ENCODE measurements around the gene EFNB2.

The EFNB2 gene

DNA sequence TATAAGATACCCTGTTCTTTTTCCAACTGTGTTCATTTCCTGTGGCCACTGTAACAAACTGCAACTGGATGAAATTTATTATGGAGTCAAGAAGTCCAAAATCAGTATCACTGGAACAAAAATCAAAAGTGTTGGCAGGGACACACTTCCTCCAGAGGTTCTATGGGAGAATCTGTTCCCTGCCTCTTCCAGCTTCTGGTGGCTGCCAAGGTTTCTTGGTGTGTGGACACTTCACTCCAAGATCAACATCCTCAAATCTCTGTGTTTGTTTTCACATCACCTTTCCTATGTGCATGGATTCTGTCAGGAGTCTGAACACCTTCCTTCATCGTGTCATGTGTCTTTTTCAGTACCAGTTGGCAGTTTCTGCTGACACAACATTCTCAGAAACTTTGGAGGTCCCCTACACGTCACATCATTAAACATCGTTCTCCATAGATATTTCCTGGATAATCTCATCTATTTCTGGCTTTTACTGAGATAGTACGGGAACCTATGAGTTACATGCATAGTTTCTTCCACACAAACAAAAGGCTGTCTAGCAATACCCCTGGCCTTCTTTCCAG is 15.2 kb upstream of the EFNB2 start:
- Histone ChIP-seq H3K27ac (ENCODE audit: low read depth in 2 of 2, low read length in 2 of 2) (no peak overlapping the region), H3K27me3 (ENCODE audit: control insufficient read depth in 2 of 2, insufficient read depth in 2 of 2, low read length in 2 of 2) (no peaks in the 10 kb centered on the region), H3K4me1 (ENCODE audit: control insufficient read depth in 2 of 2, insufficient read depth in 2 of 2, low read length in 2 of 2) (no peaks in the 10 kb centered on the region), H3K9ac (ENCODE audit: low read depth in 1 of 2, low read length in 2 of 2) (no peak overlapping the region), H3K9me3 (ENCODE audit: control insufficient read depth in 2 of 2, low read length in 2 of 2) (no peaks in the 10 kb centered on the region), H3K36me3 (ENCODE audit: control insufficient read depth in 2 of 2, insufficient read depth in 2 of 2, low read length in 2 of 2) (peaks cover 33 to 34% of the 10 kb centered on the region in 2 donors), H3K4me3 (ENCODE audit: low read length in 2 of 2) (no peak overlapping the region)

DNA sequence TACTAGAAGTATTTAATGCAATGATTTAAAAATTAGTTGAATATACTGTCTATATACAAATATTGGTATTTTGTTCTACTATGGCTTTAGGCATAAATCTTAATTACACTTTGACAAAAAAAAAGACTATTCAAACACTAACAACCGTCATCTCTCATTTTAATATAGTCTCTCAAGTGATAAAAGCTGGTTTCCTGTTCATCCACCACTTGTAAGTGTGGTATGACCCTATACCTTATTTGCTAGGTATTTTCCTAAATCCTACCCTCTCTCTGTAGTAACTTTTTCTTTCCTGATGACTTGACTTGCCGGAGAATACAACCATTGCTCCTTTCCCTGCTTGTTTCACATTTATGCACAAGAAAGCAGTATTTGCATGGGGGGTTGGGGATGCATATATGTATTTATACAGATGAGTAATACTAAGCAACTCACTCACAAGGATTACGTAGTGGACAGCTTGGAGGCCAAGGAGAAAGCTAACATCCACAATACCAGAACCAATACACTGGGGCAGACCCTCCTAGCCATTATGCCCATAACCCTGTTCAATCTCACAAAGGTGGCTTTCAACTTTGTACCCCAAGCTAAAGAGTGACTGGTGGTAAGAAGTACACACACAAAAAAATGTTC is 12.7 kb upstream of the EFNB2 start:
- Histone ChIP-seq H3K4me3 (ENCODE audit: low read length in 2 of 2) (no peak overlapping the region), H3K27me3 (ENCODE audit: control insufficient read depth in 2 of 2, insufficient read depth in 2 of 2, low read length in 2 of 2) (no peaks in the 10 kb centered on the region), H3K4me1 (ENCODE audit: control insufficient read depth in 2 of 2, insufficient read depth in 2 of 2, low read length in 2 of 2) (no peaks in the 10 kb centered on the region), H3K9me3 (ENCODE audit: control insufficient read depth in 2 of 2, low read length in 2 of 2) (no peaks in the 10 kb centered on the region), H3K27ac (ENCODE audit: low read depth in 2 of 2, low read length in 2 of 2) (no peak overlapping the region), H3K9ac (ENCODE audit: low read depth in 1 of 2, low read length in 2 of 2) (no peak overlapping the region), H3K36me3 (ENCODE audit: control insufficient read depth in 2 of 2, insufficient read depth in 2 of 2, low read length in 2 of 2) (peaks cover 25 to 35% of the 10 kb centered on the region in 2 donors)

DNA sequence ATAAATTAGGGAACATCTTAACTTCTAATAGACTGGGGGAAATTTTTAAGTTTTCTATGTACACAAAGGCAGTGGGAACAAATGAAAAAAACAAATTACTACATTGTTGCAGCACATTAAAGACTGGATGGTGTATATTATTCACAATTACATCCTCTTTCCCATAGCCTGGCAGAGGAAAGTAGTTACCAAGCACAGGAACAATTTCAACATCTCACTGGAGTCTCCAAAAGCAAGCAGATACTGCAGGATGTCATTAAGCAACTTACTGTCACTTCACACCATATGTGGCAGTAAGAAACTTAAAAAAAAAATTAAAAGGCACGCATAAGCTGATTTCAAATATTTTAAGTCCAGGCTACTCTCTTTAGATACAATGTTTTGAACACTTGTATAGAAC is 6.4 kb upstream of the EFNB2 start:
- Histone ChIP-seq H3K4me3 (ENCODE audit: low read length in 2 of 2) (no peak overlapping the region), H3K9ac (ENCODE audit: low read depth in 1 of 2, low read length in 2 of 2) (no peak overlapping the region), H3K36me3 (ENCODE audit: control insufficient read depth in 2 of 2, insufficient read depth in 2 of 2, low read length in 2 of 2) (peaks cover 11 to 26% of the 10 kb centered on the region in 2 donors), H3K4me1 (ENCODE audit: control insufficient read depth in 2 of 2, insufficient read depth in 2 of 2, low read length in 2 of 2) (no peaks in the 10 kb centered on the region), H3K27ac (ENCODE audit: low read depth in 2 of 2, low read length in 2 of 2) (no peak overlapping the region), H3K27me3 (ENCODE audit: control insufficient read depth in 2 of 2, insufficient read depth in 2 of 2, low read length in 2 of 2) (no peaks in the 10 kb centered on the region), H3K9me3 (ENCODE audit: control insufficient read depth in 2 of 2, low read length in 2 of 2) (no peaks in the 10 kb centered on the region)

DNA sequence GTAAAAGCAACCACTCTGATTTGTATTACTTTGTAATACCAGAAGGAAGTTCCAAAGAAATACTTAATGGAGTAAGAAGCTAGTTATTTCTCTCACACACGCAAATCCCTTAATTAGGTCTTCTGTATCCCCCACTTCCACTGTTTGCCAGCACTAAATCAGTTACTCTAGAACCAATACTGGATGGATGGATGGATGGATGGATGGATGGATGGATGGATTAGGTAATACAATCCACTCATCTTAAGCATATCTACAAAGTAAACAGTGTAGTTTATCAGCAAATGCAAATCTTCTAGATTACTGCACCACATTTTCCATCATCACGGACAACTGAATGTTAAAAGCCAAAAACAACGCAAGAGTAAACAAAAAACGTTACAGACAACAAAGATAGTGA is 5.2 kb upstream of the EFNB2 start:
- Histone ChIP-seq H3K36me3 (ENCODE audit: control insufficient read depth in 2 of 2, insufficient read depth in 2 of 2, low read length in 2 of 2) (peaks cover 11 to 20% of the 10 kb centered on the region in 2 donors), H3K4me1 (ENCODE audit: control insufficient read depth in 2 of 2, insufficient read depth in 2 of 2, low read length in 2 of 2) (peaks cover 4% of the 10 kb centered on the region in 2 donors), H3K9ac (ENCODE audit: low read depth in 1 of 2, low read length in 2 of 2) (no peak overlapping the region), H3K9me3 (ENCODE audit: control insufficient read depth in 2 of 2, low read length in 2 of 2) (no peaks in the 10 kb centered on the region), H3K27me3 (ENCODE audit: control insufficient read depth in 2 of 2, insufficient read depth in 2 of 2, low read length in 2 of 2) (no peaks in the 10 kb centered on the region), H3K27ac (ENCODE audit: low read depth in 2 of 2, low read length in 2 of 2) (no peak overlapping the region), H3K4me3 (ENCODE audit: low read length in 2 of 2) (no peak overlapping the region)

DNA sequence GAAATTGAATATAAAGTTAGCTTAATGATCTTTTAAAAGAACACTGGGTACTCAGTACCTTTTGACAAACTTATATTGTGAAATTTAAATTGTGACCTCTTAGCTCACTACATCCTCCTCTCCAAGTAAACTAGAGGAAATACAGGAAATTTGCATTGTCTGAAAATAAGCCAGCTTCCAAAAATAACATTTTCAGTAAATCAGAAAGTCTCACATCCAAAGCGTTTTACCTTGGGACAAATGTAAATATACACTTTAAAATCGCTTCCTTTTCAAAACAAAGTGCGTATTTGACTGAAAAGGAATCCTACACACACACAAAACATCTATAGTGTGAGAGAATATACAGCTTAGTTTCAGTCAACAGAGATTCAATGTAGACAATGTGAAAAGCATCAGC is 2.1 kb upstream of the EFNB2 start:
- Histone ChIP-seq H3K4me1 (ENCODE audit: control insufficient read depth in 2 of 2, insufficient read depth in 2 of 2, low read length in 2 of 2) (peaks cover 4% of the 10 kb centered on the region in 2 donors), H3K36me3 (ENCODE audit: control insufficient read depth in 2 of 2, insufficient read depth in 2 of 2, low read length in 2 of 2) (peaks cover 2 to 5% of the 10 kb centered on the region in 2 donors), H3K4me3 (ENCODE audit: low read length in 2 of 2) (no peak overlapping the region), H3K27ac (ENCODE audit: low read depth in 2 of 2, low read length in 2 of 2) (no peak overlapping the region), H3K9me3 (ENCODE audit: control insufficient read depth in 2 of 2, low read length in 2 of 2) (no peaks in the 10 kb centered on the region), H3K27me3 (ENCODE audit: control insufficient read depth in 2 of 2, insufficient read depth in 2 of 2, low read length in 2 of 2) (peaks cover 0 to 1% of the 10 kb centered on the region in 2 donors), H3K9ac (ENCODE audit: low read depth in 1 of 2, low read length in 2 of 2) (no peak overlapping the region)

DNA sequence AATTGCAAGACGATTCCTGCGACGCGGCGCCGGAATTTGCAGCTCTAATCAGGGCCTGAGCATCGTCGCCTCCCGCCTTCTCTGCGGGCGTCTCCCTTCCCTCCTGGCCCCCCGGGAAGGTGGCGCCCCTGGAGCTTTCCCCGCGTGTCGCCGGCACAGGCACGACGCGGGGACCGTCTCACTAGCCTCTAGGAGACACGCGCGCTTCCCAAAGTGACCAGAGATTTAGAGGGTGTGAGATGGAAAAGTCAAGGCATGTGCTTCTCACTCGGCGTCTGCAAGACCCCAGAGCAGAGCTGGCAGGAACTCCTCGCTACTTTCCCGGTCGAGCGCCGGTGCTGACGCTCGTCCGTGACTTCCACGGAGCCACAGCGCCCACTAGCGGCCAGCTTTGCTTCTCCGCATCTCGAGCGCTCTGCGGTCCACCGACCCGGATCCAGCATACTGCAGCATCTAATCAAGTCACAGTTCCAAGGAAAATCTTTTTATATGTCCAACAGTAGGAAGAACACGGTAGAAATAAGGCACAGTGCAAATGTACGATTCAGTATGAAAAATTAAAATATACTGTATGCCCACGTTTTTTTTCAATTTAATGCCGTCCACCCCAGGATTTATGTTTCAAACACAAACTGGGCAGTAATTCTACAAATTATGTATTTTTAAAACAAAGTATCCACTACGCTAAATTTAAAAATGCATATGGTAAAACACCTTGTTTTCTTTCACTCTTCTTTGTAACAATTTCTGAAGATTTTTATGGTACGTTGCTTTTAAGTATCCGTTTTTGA is 977 bp upstream of the EFNB2 start:
- Histone ChIP-seq H3K9me3 (ENCODE audit: control insufficient read depth in 2 of 2, low read length in 2 of 2) (no peaks in the 10 kb centered on the region), H3K27ac (ENCODE audit: low read depth in 2 of 2, low read length in 2 of 2) (peak overlapping the region; percentile 58 to 66), H3K36me3 (ENCODE audit: control insufficient read depth in 2 of 2, insufficient read depth in 2 of 2, low read length in 2 of 2) (peaks cover 0 to 5% of the 10 kb centered on the region in 2 donors), H3K27me3 (ENCODE audit: control insufficient read depth in 2 of 2, insufficient read depth in 2 of 2, low read length in 2 of 2) (peaks cover 0 to 5% of the 10 kb centered on the region in 2 donors), H3K4me3 (ENCODE audit: low read length in 2 of 2) (peak overlapping the region; percentile 68 to 81), H3K4me1 (ENCODE audit: control insufficient read depth in 2 of 2, insufficient read depth in 2 of 2, low read length in 2 of 2) (peaks cover 6% of the 10 kb centered on the region in 2 donors), H3K9ac (ENCODE audit: low read depth in 1 of 2, low read length in 2 of 2) (peak overlapping the region; percentile 63 to 65)

DNA sequence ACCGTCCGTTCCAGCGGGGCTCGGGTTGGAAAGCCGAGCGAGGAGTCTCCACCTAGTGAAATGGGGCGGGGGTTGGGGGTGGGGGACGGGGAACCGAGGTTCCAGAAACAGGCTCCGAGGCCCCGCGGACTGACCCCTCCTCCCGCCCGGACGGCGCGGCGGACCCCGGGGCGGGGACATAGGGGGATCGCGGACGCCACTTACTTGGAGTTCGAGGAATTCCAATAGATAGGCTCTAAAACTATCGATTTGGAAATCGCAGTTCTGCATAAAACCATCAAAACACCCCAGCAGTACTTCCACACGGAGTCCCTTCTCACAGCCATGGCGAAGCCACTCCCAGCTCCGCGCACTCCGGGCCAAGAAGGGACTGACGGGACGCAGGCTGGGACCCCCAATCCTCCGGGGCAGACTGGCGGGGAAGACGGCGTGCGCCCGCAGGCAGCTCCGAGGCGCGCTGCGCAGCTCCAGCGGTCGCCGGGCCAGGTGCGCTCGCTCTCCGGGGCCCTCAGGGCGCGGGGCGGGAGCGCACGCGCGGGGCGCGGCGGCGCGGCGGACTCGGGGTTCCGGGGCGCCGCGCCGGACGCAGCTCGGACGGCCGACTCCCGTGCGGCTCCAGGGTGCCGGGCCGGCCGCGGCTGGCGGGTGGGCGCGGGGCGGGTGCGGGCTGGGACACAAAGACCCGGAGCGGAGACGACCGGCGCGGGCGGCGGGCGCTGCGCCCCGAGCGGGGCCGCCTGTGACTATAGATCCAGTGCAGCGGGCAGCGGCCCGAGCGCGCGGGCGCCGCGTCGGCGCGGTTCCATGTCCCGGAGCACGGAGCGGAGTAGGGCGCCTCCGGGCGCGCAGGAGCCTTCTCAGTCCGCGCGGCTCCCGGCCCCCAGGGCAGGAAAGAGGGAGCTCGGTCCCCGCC is 567 bp downstream of the EFNB2 start:
- H3K4me3 ChIP-seq (ENCODE audit: low read length in 2 of 2) = peak overlapping the region; percentile 68 to 83
- no peaks in the 10 kb centered on the region for H3K9me3 ChIP-seq (ENCODE audit: control insufficient read depth in 2 of 2, low read length in 2 of 2)
- H3K27me3 ChIP-seq (ENCODE audit: control insufficient read depth in 2 of 2, insufficient read depth in 2 of 2, low read length in 2 of 2) = peaks cover 0 to 5% of the 10 kb centered on the region in 2 donors
- peak overlapping the region; percentile 78 to 86 for H3K27ac ChIP-seq (ENCODE audit: low read depth in 2 of 2, low read length in 2 of 2)
- H3K4me1 ChIP-seq (ENCODE audit: control insufficient read depth in 2 of 2, insufficient read depth in 2 of 2, low read length in 2 of 2) = peaks cover 11 to 16% of the 10 kb centered on the region in 2 donors
- no peaks in the 10 kb centered on the region for H3K36me3 ChIP-seq (ENCODE audit: control insufficient read depth in 2 of 2, insufficient read depth in 2 of 2, low read length in 2 of 2)
- H3K9ac ChIP-seq (ENCODE audit: low read depth in 1 of 2, low read length in 2 of 2) = peak overlapping the region; percentile 88 to 97

DNA sequence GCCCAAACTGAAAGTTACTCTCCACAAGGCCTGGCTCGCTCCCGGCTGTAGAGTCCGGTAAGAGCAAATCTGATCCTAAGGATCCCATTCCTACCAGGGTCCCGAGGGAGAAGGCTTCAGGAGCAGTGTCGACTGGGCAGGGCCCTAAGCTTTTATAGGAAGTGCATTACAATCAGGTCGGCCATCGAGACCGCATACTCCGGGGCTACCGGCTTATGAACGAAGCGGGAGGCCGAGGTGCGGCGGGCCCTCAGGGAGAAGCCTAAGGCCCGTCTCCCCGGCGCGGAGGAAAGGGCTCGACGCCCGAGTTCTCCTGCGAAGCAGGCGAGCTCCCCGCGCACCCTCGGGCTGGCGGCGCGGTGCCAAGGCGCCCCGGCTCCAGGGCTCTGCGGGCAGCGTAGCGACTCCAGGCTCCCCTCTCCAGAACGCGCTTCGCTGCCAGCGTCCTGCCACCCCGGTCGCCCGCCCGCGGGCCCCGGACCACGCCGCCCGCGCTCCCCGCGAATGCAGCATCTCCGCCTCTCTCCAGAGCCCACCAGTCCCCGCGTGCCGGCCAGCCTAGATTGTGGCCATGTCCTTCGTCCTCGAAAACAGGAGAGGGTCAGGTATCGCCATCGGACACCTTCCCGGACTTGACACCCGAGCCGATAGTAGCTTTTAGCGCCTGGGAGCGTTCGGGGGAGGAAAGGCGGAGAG is 1.4 kb downstream of the EFNB2 start:
- peaks cover 11 to 19% of the 10 kb centered on the region in 2 donors for H3K4me1 ChIP-seq (ENCODE audit: control insufficient read depth in 2 of 2, insufficient read depth in 2 of 2, low read length in 2 of 2)
- peak overlapping the region; percentile 78 to 86 for H3K27ac ChIP-seq (ENCODE audit: low read depth in 2 of 2, low read length in 2 of 2)
- H3K36me3 ChIP-seq (ENCODE audit: control insufficient read depth in 2 of 2, insufficient read depth in 2 of 2, low read length in 2 of 2) = no peaks in the 10 kb centered on the region
- peak overlapping the region; percentile 88 to 97 for H3K9ac ChIP-seq (ENCODE audit: low read depth in 1 of 2, low read length in 2 of 2)
- H3K27me3 ChIP-seq (ENCODE audit: control insufficient read depth in 2 of 2, insufficient read depth in 2 of 2, low read length in 2 of 2) = peaks cover 0 to 5% of the 10 kb centered on the region in 2 donors
- H3K4me3 ChIP-seq (ENCODE audit: low read length in 2 of 2) = peak overlapping the region; percentile 68 to 83
- no peaks in the 10 kb centered on the region for H3K9me3 ChIP-seq (ENCODE audit: control insufficient read depth in 2 of 2, low read length in 2 of 2)

Data from mucosa of rectum (tissue), 2 donors.